22Rv1 (cell line): ENCODE measurements around the gene SEMG2.

Source experiments
- CTCF ChIP-seq: fragments of 450-650 bp; IDR thresholded peaks from 2 replicates; pipeline ENCODE4 v1.5.1; 2017; ENCODE audit warnings: mild to moderate bottlenecking
- ZFX ChIP-seq: fragments of 450-650 bp; IDR thresholded peaks from 2 replicates; pipeline ENCODE4 v1.6.1; 2017; ENCODE audit warnings: antibody characterized with exemption, borderline replicate concordance

- no peak for TF ChIP-seq CTCF
- no peak for TF ChIP-seq ZFX
Observed at GRCh38 chr20:45187693-45188092, 33.5 kb upstream of the SEMG2 start.
